ENCODE results near the gene DYNC1H1.

Gene DYNC1H1

DNA sequence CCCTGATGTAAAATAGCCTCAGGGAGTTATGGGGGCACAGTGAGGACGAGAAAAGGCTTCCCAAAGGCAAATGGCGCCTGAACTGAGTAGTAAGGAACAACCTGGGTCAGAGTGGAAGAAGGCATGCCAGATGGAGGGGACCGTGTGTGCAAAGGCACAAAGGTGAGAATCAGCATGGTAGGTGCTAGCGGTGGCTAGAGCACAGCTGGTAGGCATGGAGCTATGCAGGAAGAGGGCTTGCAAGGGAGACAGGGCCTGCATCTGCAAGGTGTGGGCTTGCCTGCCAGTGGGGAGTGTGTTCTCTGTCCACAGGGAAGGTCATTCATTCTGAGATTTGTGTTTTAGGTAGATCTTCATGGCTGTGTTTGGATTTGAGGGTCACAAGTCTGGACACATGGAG lies 141.0 kb downstream of the DYNC1H1 start:
- H3K27ac ChIP-seq = no peak overlapping the region
- TF ChIP-seq, protein P1, sequence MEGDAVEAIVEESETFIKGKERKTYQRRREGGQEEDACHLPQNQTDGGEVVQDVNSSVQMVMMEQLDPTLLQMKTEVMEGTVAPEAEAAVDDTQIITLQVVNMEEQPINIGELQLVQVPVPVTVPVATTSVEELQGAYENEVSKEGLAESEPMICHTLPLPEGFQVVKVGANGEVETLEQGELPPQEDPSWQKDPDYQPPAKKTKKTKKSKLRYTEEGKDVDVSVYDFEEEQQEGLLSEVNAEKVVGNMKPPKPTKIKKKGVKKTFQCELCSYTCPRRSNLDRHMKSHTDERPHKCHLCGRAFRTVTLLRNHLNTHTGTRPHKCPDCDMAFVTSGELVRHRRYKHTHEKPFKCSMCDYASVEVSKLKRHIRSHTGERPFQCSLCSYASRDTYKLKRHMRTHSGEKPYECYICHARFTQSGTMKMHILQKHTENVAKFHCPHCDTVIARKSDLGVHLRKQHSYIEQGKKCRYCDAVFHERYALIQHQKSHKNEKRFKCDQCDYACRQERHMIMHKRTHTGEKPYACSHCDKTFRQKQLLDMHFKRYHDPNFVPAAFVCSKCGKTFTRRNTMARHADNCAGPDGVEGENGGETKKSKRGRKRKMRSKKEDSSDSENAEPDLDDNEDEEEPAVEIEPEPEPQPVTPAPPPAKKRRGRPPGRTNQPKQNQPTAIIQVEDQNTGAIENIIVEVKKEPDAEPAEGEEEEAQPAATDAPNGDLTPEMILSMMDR (conservative IDR thresholded peaks at IDR 0.05) = no peak
- no peak for TF ChIP-seq ZFX (IDR thresholded peaks at IDR 0.05)

All from C4-2B (cell line).